Colonic mucosa (tissue), 4 donors: ENCODE data around the gene BRSK2. TPM values are rescaled to one million over a fixed set of nuclear protein-coding genes. Genes with fewer than 3 reads are reported as not detected.
"Not testable (repeated sequence)": the region's sequence is repeated elsewhere in the genome, so short reads cannot be mapped to it uniquely, and the experiment has no call there.

Experiments used
- DNase-seq: peaks from one replicate; pipeline ENCODE4 v3.0.0-alpha.2; 2020
- H3K27ac ChIP-seq: fragments of 200-600 bp; one replicate; pipeline ENCODE4 v1.8.0; 2021
- H3K27me3 ChIP-seq: fragments of 200-600 bp; one replicate; pipeline ENCODE4 v1.8.0; 2021
- H3K36me3 ChIP-seq: fragments of 200-600 bp; one replicate; pipeline ENCODE4 v1.8.0; 2021
- H3K4me1 ChIP-seq: fragments of 200-600 bp; one replicate; pipeline ENCODE4 v1.8.0; 2021; ENCODE audit warnings: mild to moderate bottlenecking
- H3K4me3 ChIP-seq: fragments of 200-600 bp; one replicate; pipeline ENCODE4 v1.8.0; 2021
- H3K9ac ChIP-seq, 2 donors: one replicate each; pipeline ENCODE4 v1.7.0; 2013; ENCODE audit warnings: control low read depth in 2 of 2, low read depth in 2 of 2, low read length in 2 of 2
- H3K9me3 ChIP-seq: fragments of 200-600 bp; one replicate; pipeline ENCODE4 v1.8.0; 2021
- intact Hi-C: fragments of 100-400 bp; cut with DNase I; formaldehyde crosslinking; loops from one replicate; pipeline ENCODE4 v1.14.1; 2022
- total RNA-seq, 2 donors: library from RNA; stranded (reverse); fragmentation: NEBNext Ultra II Directional in 1 of 2; extraction: Animal tissue kit (Norgen Biotek cat#: 25700) in 1 of 2; gene quantifications; one replicate each; pipeline ENCODE4 v1.2.1, GENCODE V29; 2021
- TF ChIP-seq, protein P1 (sequence below): fragments of 200-600 bp; IDR thresholded peaks from one replicate; pipeline ENCODE4 v1.8.0; 2022; ENCODE audit warnings: antibody characterized with exemption, mild to moderate bottlenecking
- donor health status: healthy.
- donor health status: DM: no; HTN: no; CAD: no.
- donor health status: DM: no; HTN: no; CAD: no.

Gene BRSK2
- total RNA-seq, 2 donors from 2014 or later, result 0.52 to 1.2 TPM

DNA sequence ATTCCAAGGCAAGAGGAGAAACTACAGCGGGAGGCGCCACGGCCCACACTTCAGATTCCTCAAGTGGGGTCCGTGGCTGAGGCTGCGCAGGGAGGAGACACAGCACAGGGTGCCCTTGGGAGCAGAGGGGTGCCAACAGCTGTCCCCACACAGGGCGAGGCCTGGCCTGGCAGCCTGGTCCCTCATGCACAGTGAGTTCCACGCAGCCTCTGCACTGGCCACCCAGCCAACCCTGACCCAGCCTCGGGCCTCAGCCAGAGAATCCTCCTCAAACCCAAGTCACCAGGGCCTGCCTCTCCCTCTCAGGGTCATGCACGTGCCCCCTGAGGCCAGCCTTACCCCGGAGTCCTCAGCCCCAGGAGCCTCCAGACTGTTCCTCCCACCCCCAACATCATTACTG is 119.3 kb downstream of the BRSK2 start:
- no peak overlapping the region for H3K4me3 ChIP-seq
- no peak overlapping the region for H3K9ac ChIP-seq
- no peaks in the 10 kb centered on the region for H3K9me3 ChIP-seq
- no peaks in the 10 kb centered on the region for H3K27me3 ChIP-seq
- no peaks in the 10 kb centered on the region for H3K36me3 ChIP-seq
- TF ChIP-seq, protein P1, sequence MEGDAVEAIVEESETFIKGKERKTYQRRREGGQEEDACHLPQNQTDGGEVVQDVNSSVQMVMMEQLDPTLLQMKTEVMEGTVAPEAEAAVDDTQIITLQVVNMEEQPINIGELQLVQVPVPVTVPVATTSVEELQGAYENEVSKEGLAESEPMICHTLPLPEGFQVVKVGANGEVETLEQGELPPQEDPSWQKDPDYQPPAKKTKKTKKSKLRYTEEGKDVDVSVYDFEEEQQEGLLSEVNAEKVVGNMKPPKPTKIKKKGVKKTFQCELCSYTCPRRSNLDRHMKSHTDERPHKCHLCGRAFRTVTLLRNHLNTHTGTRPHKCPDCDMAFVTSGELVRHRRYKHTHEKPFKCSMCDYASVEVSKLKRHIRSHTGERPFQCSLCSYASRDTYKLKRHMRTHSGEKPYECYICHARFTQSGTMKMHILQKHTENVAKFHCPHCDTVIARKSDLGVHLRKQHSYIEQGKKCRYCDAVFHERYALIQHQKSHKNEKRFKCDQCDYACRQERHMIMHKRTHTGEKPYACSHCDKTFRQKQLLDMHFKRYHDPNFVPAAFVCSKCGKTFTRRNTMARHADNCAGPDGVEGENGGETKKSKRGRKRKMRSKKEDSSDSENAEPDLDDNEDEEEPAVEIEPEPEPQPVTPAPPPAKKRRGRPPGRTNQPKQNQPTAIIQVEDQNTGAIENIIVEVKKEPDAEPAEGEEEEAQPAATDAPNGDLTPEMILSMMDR, result no peak
- no peak for DNase-seq
- no peak overlapping the region for H3K27ac ChIP-seq
- no peaks in the 10 kb centered on the region for H3K4me1 ChIP-seq
- intact Hi-C loops, result no loop called here

DNA sequence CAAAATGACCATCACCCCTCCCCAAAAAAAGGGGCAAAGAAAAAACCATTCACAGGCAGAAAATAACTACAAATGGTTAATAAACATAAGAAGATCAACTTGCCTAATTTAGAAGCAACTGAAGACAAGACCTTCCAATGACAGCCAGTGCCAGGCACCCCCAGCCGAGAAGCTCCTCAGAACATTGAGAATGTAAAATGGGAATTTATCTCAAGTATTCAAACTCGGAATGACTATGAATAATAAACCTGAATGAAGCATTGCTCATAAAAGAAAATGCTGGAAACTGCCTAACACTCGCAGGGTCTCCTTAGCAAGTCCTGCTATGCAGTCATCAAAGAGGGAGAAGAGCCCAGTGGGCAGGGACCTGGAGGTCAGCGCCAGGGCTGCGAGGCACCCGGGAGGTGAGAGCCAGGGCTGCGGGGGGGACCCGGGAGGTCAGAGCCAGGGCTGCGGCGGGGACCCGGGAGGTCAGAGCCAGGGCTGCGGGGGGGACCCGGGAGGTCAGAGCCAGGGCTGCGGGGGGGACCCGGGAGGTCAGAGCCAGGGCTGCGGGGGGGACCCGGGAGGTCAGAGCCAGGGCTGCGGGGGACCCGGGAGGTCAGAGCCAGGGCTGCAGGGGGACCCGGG is 120.0 kb downstream of the BRSK2 start:
- Histone ChIP-seq H3K4me1 (no peaks in the 10 kb centered on the region), H3K9ac (no peak overlapping the region), H3K27me3 (no peaks in the 10 kb centered on the region), H3K9me3 (no peaks in the 10 kb centered on the region), H3K4me3 (no peak overlapping the region), H3K27ac (no peak overlapping the region), H3K36me3 (no peaks in the 10 kb centered on the region)
- TF ChIP-seq, protein P1, result no peak
- intact Hi-C loops, result loop anchor here (10.0 kb wide), 3 partner anchors 215 to 385 kb away; no protein-coding TSS in a partner anchor
- DNase-seq, result no peak

DNA sequence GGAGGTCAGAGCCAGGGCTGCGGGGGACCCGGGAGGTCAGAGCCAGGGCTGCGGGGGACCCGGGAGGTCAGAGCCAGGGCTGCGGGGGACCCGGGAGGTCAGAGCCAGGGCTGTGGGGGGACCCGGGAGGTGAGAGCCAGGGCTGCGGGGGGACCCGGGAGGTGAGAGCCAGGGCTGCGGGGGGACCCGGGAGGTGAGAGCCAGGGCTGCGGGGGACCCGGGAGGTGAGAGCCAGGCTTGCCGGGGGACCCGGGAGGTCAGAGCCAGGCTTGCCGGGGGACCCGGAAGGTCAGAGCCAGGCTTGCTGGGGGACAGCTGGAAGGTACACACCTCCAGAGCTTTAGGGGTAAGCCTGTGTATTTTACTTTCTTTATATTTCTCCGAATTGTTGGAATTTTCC is 120.6 kb downstream of the BRSK2 start:
- H3K36me3 ChIP-seq, H3K4me3 ChIP-seq, H3K27ac ChIP-seq, H3K4me1 ChIP-seq, DNase-seq, H3K9me3 ChIP-seq, H3K27me3 ChIP-seq, H3K9ac ChIP-seq: not testable (repeated sequence)
- intact Hi-C loops, result loop anchor here (10.0 kb wide), 3 partner anchors 216 to 386 kb away; no protein-coding TSS in a partner anchor

DNA sequence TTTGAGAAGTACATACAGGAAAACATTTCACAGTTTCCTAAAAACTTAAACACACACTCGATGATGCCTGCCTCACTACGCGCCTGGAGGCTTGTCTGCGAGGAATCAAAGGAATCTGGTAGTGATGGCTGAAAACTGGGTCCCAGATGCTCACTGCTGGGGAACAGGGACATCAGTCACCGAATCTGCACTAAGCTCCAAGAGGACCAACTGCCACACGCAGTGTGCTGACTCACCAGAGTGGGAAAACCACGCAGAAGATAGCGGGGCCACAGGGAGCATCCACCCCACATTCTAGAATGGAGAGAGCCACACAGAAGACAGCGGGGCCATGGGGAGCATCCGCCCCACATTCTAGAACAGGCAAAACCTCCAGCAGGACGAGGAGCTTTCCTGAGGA is 121.2 kb downstream of the BRSK2 start:
- intact Hi-C loops, result loop anchor here (10.0 kb wide), 3 partner anchors 216 to 386 kb away; no protein-coding TSS in a partner anchor
- Histone ChIP-seq H3K4me3 (no peak overlapping the region), H3K9ac (no peak overlapping the region), H3K9me3 (no peaks in the 10 kb centered on the region), H3K36me3 (no peaks in the 10 kb centered on the region), H3K27ac (no peak overlapping the region), H3K4me1 (peaks cover 5% of the 10 kb centered on the region), H3K27me3 (no peaks in the 10 kb centered on the region)
- no peak for DNase-seq
- TF ChIP-seq, protein P1, result no peak

DNA sequence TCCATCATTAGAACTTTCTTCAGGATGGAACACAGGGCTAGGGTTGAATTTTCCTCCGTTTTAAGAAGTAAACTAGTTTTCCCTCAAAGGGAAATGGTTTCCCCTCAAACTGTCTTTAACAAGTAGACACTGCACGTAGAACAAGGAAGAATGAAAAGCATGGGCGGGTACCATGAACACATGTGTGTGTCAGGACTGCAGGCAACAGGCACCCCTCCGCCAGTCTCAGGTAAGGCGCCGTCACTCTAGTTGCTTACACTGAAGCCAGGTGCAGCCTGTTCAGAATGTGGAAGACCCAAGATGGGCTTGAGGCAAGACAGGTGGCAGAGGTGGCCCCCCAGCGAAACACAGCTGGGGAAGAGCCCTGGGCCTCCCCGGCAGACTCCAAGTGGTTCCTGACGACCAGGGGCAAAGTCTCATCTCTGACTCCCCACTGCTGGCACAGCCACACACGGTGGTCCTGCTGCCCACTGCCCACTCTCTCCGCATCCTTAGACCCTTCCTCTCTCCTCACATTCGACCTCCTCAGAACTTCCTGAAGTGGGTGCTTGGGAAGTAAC is 122.3 kb downstream of the BRSK2 start:
- Histone ChIP-seq H3K27me3 (no peaks in the 10 kb centered on the region), H3K9ac (no peak overlapping the region), H3K27ac (no peak overlapping the region), H3K4me3 (no peak overlapping the region), H3K9me3 (no peaks in the 10 kb centered on the region), H3K36me3 (no peaks in the 10 kb centered on the region), H3K4me1 (peaks cover 5% of the 10 kb centered on the region)
- intact Hi-C loops, result loop anchor here (10.0 kb wide), 3 partner anchors 217 to 387 kb away; no protein-coding TSS in a partner anchor
- TF ChIP-seq, protein P1, result no peak
- DNase-seq, result no peak

Other genes starting within 250 kb of the BRSK2 start
- gene MUC5AC, start 232.0 kb upstream of the BRSK2 start, total RNA-seq, result under 1 TPM; 0.03 to 0.20 TPM
- gene MUC5B, start 166.9 kb upstream of the BRSK2 start, total RNA-seq, result 100 to 1,000 TPM; 285 to 655 TPM
- gene TOLLIP, start 80.3 kb upstream of the BRSK2 start, total RNA-seq, result 10 to 100 TPM; 49.8 to 59.7 TPM
- 10 to 100 TPM; 41.6 to 49.2 TPM for gene MOB2, start 96.8 kb downstream of the BRSK2 start, total RNA-seq
- gene DUSP8, start 182.3 kb downstream of the BRSK2 start, total RNA-seq, result 10 to 100 TPM; 21.8 to 33.9 TPM
- not detected for gene KRTAP5-1, start 195.3 kb downstream of the BRSK2 start, total RNA-seq
- gene KRTAP5-2, start 208.4 kb downstream of the BRSK2 start, total RNA-seq, result not detected
- gene KRTAP5-3, start 218.5 kb downstream of the BRSK2 start, total RNA-seq, result not detected
- gene KRTAP5-4, start 232.2 kb downstream of the BRSK2 start, total RNA-seq, result not detected
- not detected for gene KRTAP5-5, start 239.8 kb downstream of the BRSK2 start, total RNA-seq